ENCODE measurements around the gene HACE1. TPM values are rescaled to one million over a fixed set of nuclear protein-coding genes. Genes with fewer than 3 reads are reported as not detected.

The HACE1 gene
- total RNA-seq, 1 donor = 16.6 TPM

DNA sequence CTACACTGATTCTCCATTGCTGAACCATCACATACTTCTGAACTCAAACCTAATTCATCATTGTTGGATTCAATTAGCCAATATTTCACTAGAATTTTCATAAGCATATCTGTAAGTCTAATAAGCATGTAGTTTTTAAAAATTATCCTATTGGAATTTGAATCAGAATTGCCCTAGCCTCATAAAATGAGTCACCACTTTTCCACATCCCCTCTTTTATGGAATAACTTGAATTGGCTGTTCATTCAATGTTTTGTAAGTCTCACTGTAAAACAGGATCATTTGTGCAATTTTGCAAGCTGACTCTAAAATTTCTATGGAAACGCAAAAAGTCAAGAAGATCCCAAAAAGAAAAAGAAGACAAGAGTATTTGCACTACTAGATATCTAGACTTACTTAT lies 141.0 kb downstream of the HACE1 start:
- H3K79me2 ChIP-seq (ENCODE audit: insufficient read depth, low read length) = no peaks in the 10 kb centered on the region
- no peaks in the 10 kb centered on the region for H3K27me3 ChIP-seq (ENCODE audit: insufficient read depth, low read length)
- no peaks in the 10 kb centered on the region for H4K20me1 ChIP-seq (ENCODE audit: insufficient read depth, low read length)
- H3K4me2 ChIP-seq (ENCODE audit: insufficient read depth, low read length) = no peak overlapping the region
- H3K4me3 ChIP-seq (ENCODE audit: insufficient read depth, low read length) = no peak overlapping the region
- TF ChIP-seq, protein P1, sequence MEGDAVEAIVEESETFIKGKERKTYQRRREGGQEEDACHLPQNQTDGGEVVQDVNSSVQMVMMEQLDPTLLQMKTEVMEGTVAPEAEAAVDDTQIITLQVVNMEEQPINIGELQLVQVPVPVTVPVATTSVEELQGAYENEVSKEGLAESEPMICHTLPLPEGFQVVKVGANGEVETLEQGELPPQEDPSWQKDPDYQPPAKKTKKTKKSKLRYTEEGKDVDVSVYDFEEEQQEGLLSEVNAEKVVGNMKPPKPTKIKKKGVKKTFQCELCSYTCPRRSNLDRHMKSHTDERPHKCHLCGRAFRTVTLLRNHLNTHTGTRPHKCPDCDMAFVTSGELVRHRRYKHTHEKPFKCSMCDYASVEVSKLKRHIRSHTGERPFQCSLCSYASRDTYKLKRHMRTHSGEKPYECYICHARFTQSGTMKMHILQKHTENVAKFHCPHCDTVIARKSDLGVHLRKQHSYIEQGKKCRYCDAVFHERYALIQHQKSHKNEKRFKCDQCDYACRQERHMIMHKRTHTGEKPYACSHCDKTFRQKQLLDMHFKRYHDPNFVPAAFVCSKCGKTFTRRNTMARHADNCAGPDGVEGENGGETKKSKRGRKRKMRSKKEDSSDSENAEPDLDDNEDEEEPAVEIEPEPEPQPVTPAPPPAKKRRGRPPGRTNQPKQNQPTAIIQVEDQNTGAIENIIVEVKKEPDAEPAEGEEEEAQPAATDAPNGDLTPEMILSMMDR (IDR thresholded peaks at IDR 0.05; ENCODE audit: extremely low read depth, low read depth, low read length) = no peak
- H2AFZ ChIP-seq (ENCODE audit: low read length) = no peak overlapping the region
- no peaks in the 10 kb centered on the region for H3K9me3 ChIP-seq (ENCODE audit: low read depth, low read length)
- H3K27ac ChIP-seq (ENCODE audit: low read depth, low read length) = no peak overlapping the region
- H3K36me3 ChIP-seq (ENCODE audit: insufficient read depth, low read length) = no peaks in the 10 kb centered on the region
- DNase-seq (ENCODE audit: insufficient read length, low spot score, missing footprints) = no peak
- H3K4me1 ChIP-seq (ENCODE audit: insufficient read depth, low read length) = no peaks in the 10 kb centered on the region

DNA sequence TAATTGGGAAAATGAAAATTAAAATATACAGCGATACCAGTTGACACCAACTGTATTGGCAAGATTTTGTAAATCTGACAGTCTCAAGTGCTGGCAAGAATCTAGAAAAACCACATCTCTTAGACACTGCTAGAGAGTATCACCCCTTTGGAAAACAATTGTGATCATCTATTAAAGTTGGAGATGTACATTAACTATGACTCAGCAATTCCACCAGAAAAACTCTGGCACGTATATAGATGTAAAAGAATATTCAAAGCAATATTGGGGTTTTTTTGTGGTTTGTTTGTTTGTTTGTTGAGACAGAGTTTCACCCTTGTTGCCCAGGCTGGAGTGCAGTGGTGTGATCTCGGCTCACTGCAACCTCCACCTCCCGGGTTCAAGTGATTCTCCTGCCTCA lies 142.9 kb downstream of the HACE1 start:
- H3K4me1 ChIP-seq (ENCODE audit: insufficient read depth, low read length) = no peaks in the 10 kb centered on the region

DNA sequence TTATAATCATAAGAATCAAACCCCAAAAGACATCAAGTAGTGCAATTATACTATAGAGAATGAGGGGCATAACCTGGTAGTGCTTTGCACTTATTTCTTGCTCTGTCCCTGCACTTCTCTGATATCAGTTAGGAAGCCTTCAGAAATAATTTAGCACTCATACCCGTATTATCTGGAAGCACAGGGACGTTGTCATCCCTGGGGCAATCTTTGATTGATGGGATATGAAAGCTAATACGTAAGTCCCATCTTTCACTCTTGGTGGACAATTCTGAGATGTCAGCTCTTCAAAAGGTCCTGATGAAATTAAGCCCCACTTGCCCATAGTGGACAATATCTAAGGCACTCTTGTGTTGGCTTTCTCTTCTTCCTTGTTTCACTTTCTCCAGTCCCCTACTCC lies 144.9 kb downstream of the HACE1 start:
- H3K4me2 ChIP-seq (ENCODE audit: insufficient read depth, low read length) = no peak overlapping the region
- no peak overlapping the region for H3K27ac ChIP-seq (ENCODE audit: low read depth, low read length)
- H3K4me1 ChIP-seq (ENCODE audit: insufficient read depth, low read length) = no peaks in the 10 kb centered on the region
- no peak overlapping the region for H3K4me3 ChIP-seq (ENCODE audit: insufficient read depth, low read length)
- TF ChIP-seq, protein P1 (IDR thresholded peaks at IDR 0.05; ENCODE audit: extremely low read depth, low read depth, low read length) = no peak
- DNase-seq (ENCODE audit: insufficient read length, low spot score, missing footprints) = no peak
- no peaks in the 10 kb centered on the region for H3K79me2 ChIP-seq (ENCODE audit: insufficient read depth, low read length)
- H4K20me1 ChIP-seq (ENCODE audit: insufficient read depth, low read length) = no peaks in the 10 kb centered on the region
- H2AFZ ChIP-seq (ENCODE audit: low read length) = no peak overlapping the region
- H3K36me3 ChIP-seq (ENCODE audit: insufficient read depth, low read length) = no peaks in the 10 kb centered on the region
- H3K27me3 ChIP-seq (ENCODE audit: insufficient read depth, low read length) = no peaks in the 10 kb centered on the region
- H3K9me3 ChIP-seq (ENCODE audit: low read depth, low read length) = no peaks in the 10 kb centered on the region

More for the DNA sequence above, 142.9 kb downstream of the HACE1 start:
- Histone ChIP-seq H2AFZ (ENCODE audit: low read length) (no peak overlapping the region), H3K27ac (ENCODE audit: low read depth, low read length) (no peak overlapping the region), H3K4me2 (ENCODE audit: insufficient read depth, low read length) (no peak overlapping the region), H3K9me3 (ENCODE audit: low read depth, low read length) (no peaks in the 10 kb centered on the region), H3K4me3 (ENCODE audit: insufficient read depth, low read length) (no peak overlapping the region), H3K36me3 (ENCODE audit: insufficient read depth, low read length) (no peaks in the 10 kb centered on the region), H3K79me2 (ENCODE audit: insufficient read depth, low read length) (no peaks in the 10 kb centered on the region), H3K27me3 (ENCODE audit: insufficient read depth, low read length) (no peaks in the 10 kb centered on the region), H4K20me1 (ENCODE audit: insufficient read depth, low read length) (no peaks in the 10 kb centered on the region)
- TF ChIP-seq, protein P1 (IDR thresholded peaks at IDR 0.05; ENCODE audit: extremely low read depth, low read depth, low read length) = no peak
- no peak for DNase-seq (ENCODE audit: insufficient read length, low spot score, missing footprints)

DNA sequence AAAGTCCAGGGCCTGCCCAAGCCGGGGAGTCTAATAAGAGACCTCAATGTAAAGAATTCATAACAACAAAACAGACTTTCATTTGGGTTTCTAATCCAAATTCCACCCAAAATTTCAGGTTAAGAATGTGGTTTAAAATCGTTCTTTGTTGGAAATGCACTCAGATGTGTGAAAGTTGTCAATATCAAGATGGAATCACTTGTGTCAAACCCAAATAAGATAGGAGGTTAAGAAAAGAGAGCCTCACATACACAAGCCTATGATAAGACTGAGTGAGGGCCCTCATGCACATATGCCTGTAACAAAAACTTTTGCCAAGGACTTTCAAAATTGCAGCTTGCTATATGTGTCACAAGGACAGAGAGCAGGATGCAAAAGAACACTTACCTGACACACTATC lies 145.7 kb downstream of the HACE1 start:
- H3K4me1 ChIP-seq (ENCODE audit: insufficient read depth, low read length) = no peaks in the 10 kb centered on the region

More for the DNA sequence above, 145.7 kb downstream of the HACE1 start:
- no peak for DNase-seq (ENCODE audit: insufficient read length, low spot score, missing footprints)
- Histone ChIP-seq H3K27ac (ENCODE audit: low read depth, low read length) (no peak overlapping the region), H3K4me2 (ENCODE audit: insufficient read depth, low read length) (no peak overlapping the region), H3K79me2 (ENCODE audit: insufficient read depth, low read length) (no peaks in the 10 kb centered on the region), H4K20me1 (ENCODE audit: insufficient read depth, low read length) (no peaks in the 10 kb centered on the region), H3K36me3 (ENCODE audit: insufficient read depth, low read length) (no peaks in the 10 kb centered on the region), H2AFZ (ENCODE audit: low read length) (no peak overlapping the region), H3K27me3 (ENCODE audit: insufficient read depth, low read length) (no peaks in the 10 kb centered on the region), H3K9me3 (ENCODE audit: low read depth, low read length) (no peaks in the 10 kb centered on the region), H3K4me3 (ENCODE audit: insufficient read depth, low read length) (no peak overlapping the region)
- TF ChIP-seq, protein P1 (IDR thresholded peaks at IDR 0.05; ENCODE audit: extremely low read depth, low read depth, low read length) = no peak

Data from osteoblast (primary cell).